Measurements from ENCODE around the gene SLC26A2. TPM values are rescaled to one million over a fixed set of nuclear protein-coding genes. Genes with fewer than 3 reads are reported as not detected.

The SLC26A2 gene
- polyA plus RNA-seq, 1 experiment, result 3.3 TPM

GRCh38 chr5:149990518-149991376 lies 30.2 kb downstream of the SLC26A2 start:
- H3K4me3 ChIP-seq (ENCODE audit: low read depth, low read length), result no peak overlapping the region
- TF ChIP-seq CTCF (IDR thresholded peaks at IDR 0.05; ENCODE audit: insufficient read depth, low read depth, low read length), result peak; percentile 92
- POLR2A ChIA-PET, result no interaction called here

GRCh38 chr5:149993471-149993870 lies 32.9 kb downstream of the SLC26A2 start:
- POLR2A ChIA-PET, result interaction anchor here (0.5 kb wide), 1 partner anchor 227 kb away, joined by 3 read pairs; no protein-coding TSS in a partner anchor
- no peak for DNase-seq (ENCODE audit: low read depth)

More at GRCh38 chr5:149990518-149991376, 30.2 kb downstream of the SLC26A2 start:
- Histone ChIP-seq H3K27me3 (ENCODE audit: control insufficient read depth, insufficient read depth, low read length) (no peaks in the 10 kb centered on the region), H3K36me3 (ENCODE audit: control insufficient read depth, insufficient read depth, low read length) (no peaks in the 10 kb centered on the region)
- no peak for DNase-seq (ENCODE audit: low read depth)
- CTCF ChIA-PET, result interaction anchor here (0.6 to 6.1 kb wide), 37 partner anchors 8 to 372 kb away, joined by 3 to 286 read pairs (median 5); partner anchors contain the start of genes HMGXB3 and TIGD6

GRCh38 chr5:149995385-149996204 lies 35.0 kb downstream of the SLC26A2 start:
- CTCF ChIA-PET, result interaction anchor here (2.2 to 6.1 kb wide), 2 partner anchors 161 kb away, joined by 6 to 286 read pairs; no protein-coding TSS in a partner anchor
- POLR2A ChIA-PET, result no interaction called here
- Histone ChIP-seq H3K36me3 (ENCODE audit: control insufficient read depth, insufficient read depth, low read length) (no peaks in the 10 kb centered on the region; the same call in 1 of the 2 replicates), H3K4me3 (ENCODE audit: low read depth, low read length) (no peak overlapping the region), H3K27me3 (ENCODE audit: control insufficient read depth, insufficient read depth, low read length) (no peaks in the 10 kb centered on the region)
- no peak for DNase-seq (ENCODE audit: low read depth)
- TF ChIP-seq CTCF (IDR thresholded peaks at IDR 0.05; ENCODE audit: insufficient read depth, low read depth, low read length), result no peak

More at GRCh38 chr5:149993471-149993870, 32.9 kb downstream of the SLC26A2 start:
- no peaks in the 10 kb centered on the region for H3K27me3 ChIP-seq (ENCODE audit: control insufficient read depth, insufficient read depth, low read length)
- H3K4me3 ChIP-seq (ENCODE audit: low read depth, low read length), result no peak overlapping the region
- CTCF ChIA-PET, result interaction anchor here (1.0 to 6.1 kb wide), 7 partner anchors 12 to 357 kb away, joined by 3 to 286 read pairs (median 5); no protein-coding TSS in a partner anchor
- no peaks in the 10 kb centered on the region; the same call in 1 of the 2 replicates for H3K36me3 ChIP-seq (ENCODE audit: control insufficient read depth, insufficient read depth, low read length)
- no peak for TF ChIP-seq CTCF (IDR thresholded peaks at IDR 0.05; ENCODE audit: insufficient read depth, low read depth, low read length)

GRCh38 chr5:149996205-149996890 lies 35.8 kb downstream of the SLC26A2 start:
- TF ChIP-seq CTCF (IDR thresholded peaks at IDR 0.05; ENCODE audit: insufficient read depth, low read depth, low read length), result no peak
- no peaks in the 10 kb centered on the region; the same call in 1 of the 2 replicates for H3K36me3 ChIP-seq (ENCODE audit: control insufficient read depth, insufficient read depth, low read length)
- ChIA-PET CTCF (interaction anchor here (0.8 to 2.2 kb wide), 4 partner anchors 37 to 220 kb away, joined by 3 to 6 read pairs (median 4); no protein-coding TSS in a partner anchor), POLR2A (no interaction called here)
- no peak for DNase-seq (ENCODE audit: low read depth)
- no peak overlapping the region for H3K4me3 ChIP-seq (ENCODE audit: low read depth, low read length)
- H3K27me3 ChIP-seq (ENCODE audit: control insufficient read depth, insufficient read depth, low read length), result no peaks in the 10 kb centered on the region
